MM.1S (cell line): Measurements from ENCODE around the gene CREB5.

Source experiments
- CTCF ChIP-seq: fragments of 300-600 bp; sonication (generic); IDR thresholded peaks from 2 replicates; pipeline ENCODE4 v1.5.1; 2016; ENCODE audit warnings: antibody characterized with exemption, low read length, mixed read lengths
- EZH2 ChIP-seq: fragments of 300-600 bp; sonication (generic); optimal IDR thresholded peaks from 2 replicates; pipeline ENCODE3; 2017; ENCODE audit warnings: low read depth, mild to moderate bottlenecking, antibody characterized with exemption, low read length, mixed read lengths

GRCh38 chr7:28418966-28419365 is 6.6 kb downstream of the CREB5 start:
- TF ChIP-seq CTCF = no peak
- no peak for TF ChIP-seq EZH2
